ENCODE data around the gene ATP6V1B1.
A peak's percentile ranks its signal among the peaks of the same experiment; 100 is the strongest.

ATP6V1B1 gene

GRCh38 chr2:70901227-70902066 lies 34.3 kb upstream of the ATP6V1B1 start:
- no peak for DNase-seq (ENCODE audit: low spot score)

DNA sequence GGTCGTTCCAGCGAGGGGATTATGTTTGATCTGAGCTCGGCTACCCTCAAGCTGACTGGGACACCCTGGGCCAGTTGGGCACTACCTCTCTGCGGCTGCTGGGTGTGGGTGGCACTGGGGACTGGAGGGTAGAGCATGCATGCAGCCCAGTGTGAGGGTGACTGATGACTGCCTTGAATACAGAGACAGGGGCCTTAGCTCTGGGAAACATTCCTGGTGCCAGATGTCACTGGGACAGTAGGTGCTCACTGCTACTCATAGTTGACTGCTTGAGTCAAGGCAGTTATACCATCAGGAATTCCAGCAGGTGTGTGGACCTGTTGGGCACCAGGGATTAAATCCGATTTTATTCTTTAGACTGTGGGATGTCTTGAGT lies 33.6 kb upstream of the ATP6V1B1 start:
- no peak for DNase-seq (ENCODE audit: low spot score)

- no peak for DNase-seq (ENCODE audit: low spot score)
Observed at GRCh38 chr2:70902579-70902978, 33.1 kb upstream of the ATP6V1B1 start.

- DNase-seq (ENCODE audit: low spot score), result no peak
Observed at GRCh38 chr2:70903171-70903570, 32.5 kb upstream of the ATP6V1B1 start.

- no peak for DNase-seq (ENCODE audit: low spot score)
Observed at GRCh38 chr2:70903641-70904340, 31.9 kb upstream of the ATP6V1B1 start.

GRCh38 chr2:70904371-70905216 lies 31.1 kb upstream of the ATP6V1B1 start:
- DNase-seq (ENCODE audit: low spot score), result no peak

GRCh38 chr2:70905443-70906421 lies 30.0 kb upstream of the ATP6V1B1 start:
- DNase-seq (ENCODE audit: low spot score), result no peak

DNA sequence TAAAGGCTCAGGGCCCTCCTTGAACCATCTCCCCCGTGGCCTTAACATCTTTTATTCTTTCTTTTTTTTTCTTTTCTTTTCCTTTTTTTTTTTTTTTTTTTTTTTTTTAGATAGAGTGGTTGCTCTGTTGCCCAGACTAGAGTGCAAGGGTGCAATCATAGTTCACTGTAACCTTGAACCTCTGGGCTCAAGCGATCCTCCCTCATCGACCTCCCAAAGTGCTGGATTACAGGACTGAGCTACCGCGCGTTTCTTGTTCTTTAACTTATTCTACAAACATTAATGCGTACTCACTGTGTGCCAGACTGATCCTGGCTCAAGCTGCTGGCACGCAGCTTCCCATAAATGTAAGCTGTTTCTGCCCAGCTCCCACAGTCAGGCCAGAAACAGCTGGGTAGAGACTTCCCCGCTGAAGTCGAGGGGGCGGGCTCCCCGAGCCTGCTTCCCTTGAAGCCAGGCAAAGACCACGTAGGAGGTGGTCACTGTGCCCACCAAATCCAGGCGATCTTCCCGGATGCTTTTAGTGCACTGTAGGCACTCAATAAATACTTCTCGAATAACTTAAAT lies 29.2 kb upstream of the ATP6V1B1 start:
- no peak for DNase-seq (ENCODE audit: low spot score)

- no peak for DNase-seq (ENCODE audit: low spot score)
Observed at GRCh38 chr2:70907130-70908057, 28.3 kb upstream of the ATP6V1B1 start.

DNA sequence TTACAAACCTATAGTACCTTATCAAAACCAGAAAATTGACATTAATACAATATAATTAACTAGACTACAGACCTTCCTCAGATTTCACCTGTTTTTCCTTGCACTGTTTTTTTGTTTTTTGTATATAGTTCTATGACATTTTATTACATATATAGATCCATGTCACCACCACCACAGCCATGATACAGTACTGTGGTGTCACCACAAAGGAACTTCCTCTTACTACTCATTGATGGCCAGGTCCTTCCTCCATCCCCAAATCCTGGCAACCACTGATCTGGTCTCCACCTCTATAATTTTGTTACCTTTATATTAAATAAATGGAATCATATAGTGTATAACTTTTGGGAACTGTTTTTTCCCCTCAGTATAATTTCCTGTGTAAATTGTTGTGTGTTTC lies 19.4 kb upstream of the ATP6V1B1 start:
- no peak for DNase-seq (ENCODE audit: low spot score)

DNA sequence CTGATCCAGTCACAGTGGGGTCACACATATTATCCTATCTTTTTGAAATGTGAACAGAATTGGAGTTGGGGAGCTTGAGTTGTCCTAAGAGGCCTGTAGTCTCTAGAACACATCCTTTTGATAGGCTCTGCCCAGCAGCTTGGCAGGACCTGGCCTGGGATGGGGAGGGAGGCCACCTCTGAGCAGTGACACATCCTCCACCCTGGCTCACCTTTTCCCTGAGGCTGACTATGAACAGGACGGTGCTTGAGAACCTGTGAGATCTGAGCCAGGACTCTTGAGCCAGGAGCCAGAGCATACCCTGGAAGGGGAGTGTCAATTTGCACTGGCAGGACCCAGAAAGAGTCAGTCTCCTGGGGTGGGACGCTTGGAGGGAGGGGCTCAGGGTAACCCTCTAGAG lies 17.7 kb upstream of the ATP6V1B1 start:
- DNase-seq (ENCODE audit: low spot score), result no peak

- DNase-seq (ENCODE audit: low spot score), result peak; percentile 68
Observed at GRCh38 chr2:70919672-70920366, 15.9 kb upstream of the ATP6V1B1 start.

DNA sequence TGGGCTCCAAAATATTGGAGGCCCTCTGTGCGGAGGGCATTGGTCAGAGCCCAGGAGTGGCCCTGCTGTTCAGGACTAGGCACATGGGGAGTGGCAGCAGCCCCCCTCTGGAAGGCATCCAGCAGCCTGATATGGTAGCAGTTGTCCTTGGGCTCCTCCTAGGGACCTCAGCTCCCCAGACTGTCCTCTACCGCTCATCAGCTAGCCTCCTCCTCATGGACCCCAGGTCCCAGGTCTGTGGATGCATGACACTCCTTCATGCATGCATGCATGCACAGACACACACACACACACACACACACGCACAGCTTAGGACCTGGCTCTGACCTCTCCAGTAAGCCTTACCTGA lies 15.4 kb upstream of the ATP6V1B1 start:
- DNase-seq (ENCODE audit: low spot score), result no peak

- DNase-seq (ENCODE audit: low spot score), result no peak
Observed at GRCh38 chr2:70921031-70921430, 14.7 kb upstream of the ATP6V1B1 start.

DNA sequence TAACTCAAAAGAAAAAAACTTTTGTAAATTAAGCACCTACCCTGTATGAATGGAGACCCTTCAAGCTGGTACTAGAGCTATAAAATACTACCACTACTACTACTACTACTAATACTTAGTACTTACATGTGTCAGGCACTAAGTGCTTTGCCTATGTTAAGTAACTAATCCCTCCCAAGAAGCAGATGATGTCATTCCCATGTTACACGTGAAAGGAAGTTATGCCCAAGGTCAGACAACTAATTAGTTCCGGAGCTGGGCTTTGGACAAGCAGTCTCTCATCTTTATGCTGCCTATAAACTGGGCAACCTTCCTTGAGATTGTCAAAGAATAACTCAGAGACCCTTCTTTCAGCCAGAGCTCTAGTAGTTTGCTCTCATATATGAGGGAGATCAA lies 13.9 kb upstream of the ATP6V1B1 start:
- DNase-seq (ENCODE audit: low spot score), result no peak

DNA sequence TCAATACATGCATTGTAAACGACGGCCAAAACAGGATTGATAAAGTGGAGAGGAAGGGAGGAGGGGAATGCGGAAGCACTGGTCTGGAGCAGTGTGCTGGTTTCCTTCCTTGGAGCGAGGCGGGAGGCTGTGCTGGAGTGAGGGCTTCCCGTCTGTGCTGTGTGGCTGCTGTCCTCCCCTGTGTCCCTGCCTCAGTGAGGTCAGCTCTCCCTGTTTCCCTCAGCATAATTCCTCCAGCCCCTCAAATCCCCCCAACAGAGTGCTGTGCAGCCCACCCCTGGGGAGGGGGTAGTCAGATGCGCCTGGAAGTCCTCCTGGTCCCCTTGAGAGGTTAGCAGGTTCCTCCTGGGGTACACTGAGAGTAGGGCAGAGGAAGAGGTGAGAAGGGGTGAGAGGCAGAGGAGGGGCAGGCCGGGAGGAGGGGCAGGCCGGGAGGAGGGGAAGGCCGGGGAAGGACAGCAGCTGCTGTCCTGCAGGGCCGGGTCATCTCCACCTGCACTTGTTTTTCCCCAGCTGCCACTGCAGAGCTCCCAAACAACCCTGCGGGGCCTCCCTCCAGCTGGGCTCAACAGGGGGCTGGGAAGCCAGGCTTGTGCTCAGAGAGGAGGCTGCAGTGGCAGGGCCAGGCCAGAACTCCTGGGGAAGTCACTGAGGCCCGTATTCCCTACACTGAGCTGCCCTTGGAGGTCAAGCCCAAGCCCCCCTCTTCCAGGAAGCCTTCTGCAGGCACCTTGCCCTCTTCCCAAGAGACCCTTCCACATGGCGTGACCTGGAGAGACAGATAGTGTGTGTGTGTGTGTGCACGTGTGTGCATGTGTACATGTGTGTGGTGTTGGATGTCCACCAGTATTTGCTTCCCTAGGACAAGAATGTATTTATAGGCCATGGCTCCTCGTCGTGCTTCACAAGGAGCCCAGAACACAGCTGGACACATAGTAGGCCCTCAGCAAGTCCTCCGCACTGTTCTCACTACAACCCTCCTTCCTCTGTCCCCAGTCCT lies 13.2 kb upstream of the ATP6V1B1 start:
- DNase-seq (ENCODE audit: low spot score), result no peak

GRCh38 chr2:70923378-70924015 lies 12.2 kb upstream of the ATP6V1B1 start:
- DNase-seq (ENCODE audit: low spot score), result peak; percentile 27

DNA sequence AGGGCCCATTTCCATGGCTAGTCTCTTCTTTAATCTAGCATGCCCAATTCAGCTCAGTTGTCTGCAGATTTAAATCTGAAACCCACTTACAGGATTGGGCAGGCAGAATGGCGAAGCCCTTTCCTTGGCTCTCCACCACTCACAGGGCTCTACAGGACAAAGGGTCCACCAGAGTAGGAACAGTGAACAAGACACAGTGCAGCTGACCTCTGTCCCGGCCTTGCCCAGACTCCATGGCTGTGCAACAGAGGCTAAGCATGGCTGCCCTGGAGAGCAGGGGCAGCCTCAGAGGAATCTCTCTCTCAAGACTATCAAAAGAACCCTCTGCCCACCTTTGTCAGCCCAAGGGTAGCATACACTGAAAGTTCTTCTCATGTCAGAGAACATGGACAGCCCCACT lies 9.7 kb upstream of the ATP6V1B1 start:
- no peak for DNase-seq (ENCODE audit: low spot score)
